Measurements from ENCODE around the gene TTC9. TPM values are rescaled to one million over a fixed set of nuclear protein-coding genes. Genes with fewer than 3 reads are reported as not detected.
"Not testable (repeated sequence)": the region's sequence is repeated elsewhere in the genome, so short reads cannot be mapped to it uniquely, and the experiment has no call there.

TTC9 gene
- total RNA-seq, 3 donors from 2014 or later = 3.2 to 4.0 (median 3.6) TPM

GRCh38 chr14:70680748-70681147, 39.0 kb downstream of the TTC9 start:
- Mint-ChIP-seq H3K4me1 (ENCODE audit: low read depth) (no peaks in the 10 kb centered on the region), H3K9me3 (no peaks in the 10 kb centered on the region), H3K27me3 (ENCODE audit: low read depth) (no peaks in the 10 kb centered on the region), H3K4me3 (no peak overlapping the region), H3K36me3 (ENCODE audit: insufficient read depth) (peaks cover under 1% of the 10 kb centered on the region)
- no peak for ATAC-seq
- no peak for DNase-seq

GRCh38 chr14:70683983-70684382, 42.3 kb downstream of the TTC9 start:
- H3K4me3 Mint-ChIP-seq = no peak overlapping the region
- ATAC-seq (no peak), DNase-seq (no peak)
- H3K27me3 Mint-ChIP-seq (ENCODE audit: low read depth) = no peaks in the 10 kb centered on the region
- H3K36me3 Mint-ChIP-seq (ENCODE audit: insufficient read depth) = no peaks in the 10 kb centered on the region
- H3K9me3 Mint-ChIP-seq = no peaks in the 10 kb centered on the region
- H3K4me1 Mint-ChIP-seq (ENCODE audit: low read depth) = no peaks in the 10 kb centered on the region

GRCh38 chr14:70685474-70686197, 43.9 kb downstream of the TTC9 start:
- no peaks in the 10 kb centered on the region for H3K9me3 Mint-ChIP-seq
- H3K27me3 Mint-ChIP-seq (ENCODE audit: low read depth) = no peaks in the 10 kb centered on the region
- ATAC-seq = no peak

GRCh38 chr14:70692210-70692609, 50.5 kb downstream of the TTC9 start:
- no peaks in the 10 kb centered on the region for H3K36me3 Mint-ChIP-seq (ENCODE audit: insufficient read depth)
- no peak for DNase-seq
- H3K4me1 Mint-ChIP-seq (ENCODE audit: low read depth) = no peaks in the 10 kb centered on the region
- H3K4me3 Mint-ChIP-seq = no peak overlapping the region
- no peaks in the 10 kb centered on the region for H3K9me3 Mint-ChIP-seq
- no peaks in the 10 kb centered on the region for H3K27me3 Mint-ChIP-seq (ENCODE audit: low read depth)
- no peak for ATAC-seq

More at GRCh38 chr14:70685474-70686197, 43.9 kb downstream of the TTC9 start:
- H3K4me3 Mint-ChIP-seq = no peak overlapping the region
- H3K36me3 Mint-ChIP-seq (ENCODE audit: insufficient read depth) = no peaks in the 10 kb centered on the region
- DNase-seq = no peak
- no peaks in the 10 kb centered on the region for H3K4me1 Mint-ChIP-seq (ENCODE audit: low read depth)

GRCh38 chr14:70696026-70696425, 54.3 kb downstream of the TTC9 start:
- ATAC-seq = no peak

GRCh38 chr14:70697701-70698100, 56.0 kb downstream of the TTC9 start:
- H3K9me3 Mint-ChIP-seq = no peaks in the 10 kb centered on the region
- DNase-seq (no peak), ATAC-seq (no peak)
- no peaks in the 10 kb centered on the region for H3K36me3 Mint-ChIP-seq (ENCODE audit: insufficient read depth)
- H3K4me1 Mint-ChIP-seq (ENCODE audit: low read depth) = no peaks in the 10 kb centered on the region
- no peak overlapping the region for H3K4me3 Mint-ChIP-seq
- peaks cover 1% of the 10 kb centered on the region for H3K27me3 Mint-ChIP-seq (ENCODE audit: low read depth)

More at GRCh38 chr14:70696026-70696425, 54.3 kb downstream of the TTC9 start:
- no peaks in the 10 kb centered on the region for H3K36me3 Mint-ChIP-seq (ENCODE audit: insufficient read depth)
- no peaks in the 10 kb centered on the region for H3K9me3 Mint-ChIP-seq
- no peak for DNase-seq
- no peaks in the 10 kb centered on the region for H3K4me1 Mint-ChIP-seq (ENCODE audit: low read depth)
- H3K27me3 Mint-ChIP-seq (ENCODE audit: low read depth) = peaks cover 1% of the 10 kb centered on the region
- H3K4me3 Mint-ChIP-seq = no peak overlapping the region

GRCh38 chr14:70698288-70698687, 56.6 kb downstream of the TTC9 start:
- Mint-ChIP-seq H3K36me3 (ENCODE audit: insufficient read depth) (no peaks in the 10 kb centered on the region), H3K9me3 (no peaks in the 10 kb centered on the region), H3K27me3 (ENCODE audit: low read depth) (peaks cover 1% of the 10 kb centered on the region), H3K4me3 (no peak overlapping the region), H3K4me1 (ENCODE audit: low read depth) (no peaks in the 10 kb centered on the region)
- no peak for ATAC-seq
- no peak for DNase-seq

GRCh38 chr14:70699646-70700045, 57.9 kb downstream of the TTC9 start:
- no peak for ATAC-seq
- no peaks in the 10 kb centered on the region for H3K9me3 Mint-ChIP-seq
- H3K4me1 Mint-ChIP-seq (ENCODE audit: low read depth) = no peaks in the 10 kb centered on the region
- peaks cover 1% of the 10 kb centered on the region for H3K27me3 Mint-ChIP-seq (ENCODE audit: low read depth)
- H3K36me3 Mint-ChIP-seq (ENCODE audit: insufficient read depth) = no peaks in the 10 kb centered on the region
- no peak overlapping the region for H3K4me3 Mint-ChIP-seq
- no peak for DNase-seq

GRCh38 chr14:70700955-70701585, 59.4 kb downstream of the TTC9 start:
- Mint-ChIP-seq H3K36me3 (ENCODE audit: insufficient read depth) (no peaks in the 10 kb centered on the region), H3K4me1 (ENCODE audit: low read depth) (no peaks in the 10 kb centered on the region), H3K9me3 (no peaks in the 10 kb centered on the region), H3K4me3 (no peak overlapping the region), H3K27me3 (ENCODE audit: low read depth) (peaks cover 1% of the 10 kb centered on the region)
- DNase-seq = no peak
- no peak for ATAC-seq

- peaks cover 1% of the 10 kb centered on the region for H3K27me3 Mint-ChIP-seq (ENCODE audit: low read depth)
- H3K36me3 Mint-ChIP-seq (ENCODE audit: insufficient read depth) = no peaks in the 10 kb centered on the region
- no peaks in the 10 kb centered on the region for H3K4me1 Mint-ChIP-seq (ENCODE audit: low read depth)
- ATAC-seq (no peak), DNase-seq (no peak)
- H3K4me3 Mint-ChIP-seq = no peak overlapping the region
- no peaks in the 10 kb centered on the region for H3K9me3 Mint-ChIP-seq
Observed at GRCh38 chr14:70701610-70702009, 59.9 kb downstream of the TTC9 start.

- ATAC-seq (no peak), DNase-seq (no peak)
- Mint-ChIP-seq H3K4me1 (ENCODE audit: low read depth) (no peaks in the 10 kb centered on the region), H3K9me3 (no peaks in the 10 kb centered on the region), H3K27me3 (ENCODE audit: low read depth) (peaks cover 1% of the 10 kb centered on the region), H3K36me3 (ENCODE audit: insufficient read depth) (no peaks in the 10 kb centered on the region), H3K4me3 (no peak overlapping the region)
Observed at GRCh38 chr14:70702161-70702560, 60.4 kb downstream of the TTC9 start.

- not testable (repeated sequence) for H3K4me1 Mint-ChIP-seq (ENCODE audit: low read depth); ATAC-seq; H3K4me3 Mint-ChIP-seq; H3K27me3 Mint-ChIP-seq (ENCODE audit: low read depth); H3K9me3 Mint-ChIP-seq; H3K36me3 Mint-ChIP-seq (ENCODE audit: insufficient read depth); DNase-seq
Observed at GRCh38 chr14:70703621-70704168, 62.0 kb downstream of the TTC9 start.

- Mint-ChIP-seq H3K36me3 (ENCODE audit: insufficient read depth) (no peaks in the 10 kb centered on the region), H3K27me3 (ENCODE audit: low read depth) (no peaks in the 10 kb centered on the region), H3K4me3 (no peak overlapping the region), H3K9me3 (no peaks in the 10 kb centered on the region), H3K4me1 (ENCODE audit: low read depth) (no peaks in the 10 kb centered on the region)
- ATAC-seq = no peak
- DNase-seq = no peak
Observed at GRCh38 chr14:70704960-70705359, 63.2 kb downstream of the TTC9 start.

GRCh38 chr14:70706177-70706576, 64.5 kb downstream of the TTC9 start:
- no peaks in the 10 kb centered on the region for H3K9me3 Mint-ChIP-seq
- ATAC-seq = no peak
- H3K27me3 Mint-ChIP-seq (ENCODE audit: low read depth) = no peaks in the 10 kb centered on the region
- H3K36me3 Mint-ChIP-seq (ENCODE audit: insufficient read depth) = no peaks in the 10 kb centered on the region
- DNase-seq = no peak
- H3K4me1 Mint-ChIP-seq (ENCODE audit: low read depth) = no peaks in the 10 kb centered on the region
- H3K4me3 Mint-ChIP-seq = no peak overlapping the region
